Measurements from ENCODE around the gene TP53. TPM values are rescaled to one million over a fixed set of nuclear protein-coding genes. Genes with fewer than 3 reads are reported as not detected.

TP53 gene
- total RNA-seq = 10 to 100 TPM; 19.6 to 27.7 (median 25.1) TPM

DNA sequence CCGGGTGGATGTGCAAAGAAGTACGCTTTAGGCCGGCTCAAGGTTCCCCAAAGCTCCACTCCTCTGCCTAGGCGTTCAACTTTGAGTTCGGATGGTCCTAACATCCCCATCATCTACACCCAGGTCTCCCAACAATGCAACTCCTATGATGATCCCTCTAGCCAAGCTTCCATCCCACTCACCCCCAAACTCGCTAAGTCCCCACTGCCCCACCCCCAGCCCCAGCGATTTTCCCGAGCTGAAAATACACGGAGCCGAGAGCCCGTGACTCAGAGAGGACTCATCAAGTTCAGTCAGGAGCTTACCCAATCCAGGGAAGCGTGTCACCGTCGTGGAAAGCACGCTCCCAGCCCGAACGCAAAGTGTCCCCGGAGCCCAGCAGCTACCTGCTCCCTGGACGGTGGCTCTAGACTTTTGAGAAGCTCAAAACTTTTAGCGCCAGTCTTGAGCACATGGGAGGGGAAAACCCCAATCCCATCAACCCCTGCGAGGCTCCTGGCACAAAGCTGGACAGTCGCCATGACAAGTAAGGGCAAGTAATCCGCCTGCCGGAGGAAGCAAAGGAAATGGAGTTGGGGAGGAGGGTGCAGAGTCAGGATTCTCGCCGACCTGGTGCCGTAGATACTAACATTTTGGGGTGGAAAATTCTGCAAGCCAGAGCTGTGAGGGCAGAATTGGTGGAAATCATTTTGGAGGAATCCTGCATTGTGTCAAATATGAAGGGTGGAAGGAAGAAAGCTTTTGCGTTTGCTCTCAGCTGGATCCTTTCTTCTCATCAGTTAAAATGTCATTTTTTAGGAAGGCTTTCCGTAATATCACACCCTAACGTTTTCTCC lies at the start of gene TP53:
TSS of gene TP53 (minus strand) at position 419 of the 836 bp plus-strand sequence. CDS start 10,896 bp downstream, outside the sequence.
- TF ChIP-seq, protein P1, sequence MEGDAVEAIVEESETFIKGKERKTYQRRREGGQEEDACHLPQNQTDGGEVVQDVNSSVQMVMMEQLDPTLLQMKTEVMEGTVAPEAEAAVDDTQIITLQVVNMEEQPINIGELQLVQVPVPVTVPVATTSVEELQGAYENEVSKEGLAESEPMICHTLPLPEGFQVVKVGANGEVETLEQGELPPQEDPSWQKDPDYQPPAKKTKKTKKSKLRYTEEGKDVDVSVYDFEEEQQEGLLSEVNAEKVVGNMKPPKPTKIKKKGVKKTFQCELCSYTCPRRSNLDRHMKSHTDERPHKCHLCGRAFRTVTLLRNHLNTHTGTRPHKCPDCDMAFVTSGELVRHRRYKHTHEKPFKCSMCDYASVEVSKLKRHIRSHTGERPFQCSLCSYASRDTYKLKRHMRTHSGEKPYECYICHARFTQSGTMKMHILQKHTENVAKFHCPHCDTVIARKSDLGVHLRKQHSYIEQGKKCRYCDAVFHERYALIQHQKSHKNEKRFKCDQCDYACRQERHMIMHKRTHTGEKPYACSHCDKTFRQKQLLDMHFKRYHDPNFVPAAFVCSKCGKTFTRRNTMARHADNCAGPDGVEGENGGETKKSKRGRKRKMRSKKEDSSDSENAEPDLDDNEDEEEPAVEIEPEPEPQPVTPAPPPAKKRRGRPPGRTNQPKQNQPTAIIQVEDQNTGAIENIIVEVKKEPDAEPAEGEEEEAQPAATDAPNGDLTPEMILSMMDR (IDR thresholded peaks at IDR 0.05) = peak in 3 of 6 experiments; percentile 12 to 33 (median 28)
- TF ChIP-seq POLR2A (IDR thresholded peaks at IDR 0.05) = peak; percentile 64 to 74
- H3K27me3 ChIP-seq = no peaks in the 10 kb centered on the region

DNA sequence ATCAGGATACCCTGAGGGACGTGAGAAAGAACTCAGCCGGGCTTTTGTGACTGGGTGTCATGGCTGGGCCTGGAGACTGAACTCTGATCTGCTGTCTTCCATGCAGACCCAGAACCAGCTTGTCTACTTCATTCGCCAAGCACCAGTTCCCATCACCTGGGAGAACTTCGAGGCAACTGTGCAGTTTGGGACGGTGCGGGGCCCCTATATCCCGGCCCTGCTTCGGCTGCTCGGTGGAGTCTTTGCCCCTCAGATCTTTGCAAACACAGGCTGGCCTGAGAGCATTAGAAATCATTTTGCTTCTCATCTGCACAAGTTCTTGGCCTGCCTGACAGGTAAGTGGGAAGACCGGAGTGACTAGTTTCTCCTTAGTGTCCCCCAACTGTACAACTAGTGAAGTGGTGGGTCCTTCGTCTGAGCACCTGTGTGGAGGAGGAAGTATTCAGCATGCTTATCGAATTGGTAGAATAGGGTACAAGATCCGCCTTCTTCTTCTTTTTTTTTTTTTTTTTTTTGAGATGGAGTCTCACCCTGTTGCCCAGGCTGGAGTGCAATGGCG lies 45.8 kb upstream of the TP53 start:
- Histone ChIP-seq H3K27me3 (no peaks in the 10 kb centered on the region), H3K27ac (no peak overlapping the region)
- DNase-seq = no peak

More for the DNA sequence above, at the start of gene TP53:
- peak; percentile 86 to 96 (median 93) for DNase-seq
- Histone ChIP-seq H3K4me1 (peaks cover 0 to 27% (median 11%) of the 10 kb centered on the region in 4 donors), H3K9me3 (no peaks in the 10 kb centered on the region), H3K36me3 (peaks cover 0 to 4% (median 0%) of the 10 kb centered on the region in 3 donors), H3K27ac (peak within 1 kb of the TSS; percentile 93 to 98 (median 96)), H3K4me3 (peak within 1 kb of the TSS; percentile 73 to 95 (median 82))

DNA sequence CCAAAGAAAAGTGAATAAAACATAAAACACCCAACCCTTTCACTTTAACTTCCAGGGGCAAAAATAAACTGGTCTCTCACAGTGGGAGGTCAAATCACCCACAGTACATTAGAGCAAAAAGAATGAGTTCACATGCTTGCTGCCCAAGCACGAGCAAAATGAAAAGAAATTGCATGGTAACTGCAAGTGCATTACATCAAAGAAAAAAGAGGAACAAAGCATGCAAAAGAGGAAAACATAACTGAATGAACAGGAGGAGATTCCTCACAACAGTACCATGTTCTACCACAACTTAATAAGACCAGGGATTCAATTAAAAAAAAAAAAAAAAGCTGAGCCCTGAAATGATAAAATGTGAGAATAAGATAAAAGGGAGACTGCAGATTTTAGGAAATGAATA lies 42.5 kb upstream of the TP53 start:
- H3K4me1 ChIP-seq = no peaks in the 10 kb centered on the region
- H3K27ac ChIP-seq = no peak overlapping the region
- H3K4me3 ChIP-seq = no peak overlapping the region
- H3K27me3 ChIP-seq = no peaks in the 10 kb centered on the region
- no peak for DNase-seq
- H3K36me3 ChIP-seq = no peaks in the 10 kb centered on the region
- H3K9me3 ChIP-seq = no peaks in the 10 kb centered on the region
- TF ChIP-seq, protein P1 (IDR thresholded peaks at IDR 0.05) = no peak
- no peak for TF ChIP-seq POLR2A (IDR thresholded peaks at IDR 0.05)

More for the DNA sequence above, 45.8 kb upstream of the TP53 start:
- TF ChIP-seq POLR2A (IDR thresholded peaks at IDR 0.05) = no peak
- TF ChIP-seq, protein P1 (IDR thresholded peaks at IDR 0.05) = no peak
- Histone ChIP-seq H3K4me1 (no peaks in the 10 kb centered on the region), H3K36me3 (no peaks in the 10 kb centered on the region), H3K9me3 (no peaks in the 10 kb centered on the region), H3K4me3 (no peak overlapping the region)

DNA sequence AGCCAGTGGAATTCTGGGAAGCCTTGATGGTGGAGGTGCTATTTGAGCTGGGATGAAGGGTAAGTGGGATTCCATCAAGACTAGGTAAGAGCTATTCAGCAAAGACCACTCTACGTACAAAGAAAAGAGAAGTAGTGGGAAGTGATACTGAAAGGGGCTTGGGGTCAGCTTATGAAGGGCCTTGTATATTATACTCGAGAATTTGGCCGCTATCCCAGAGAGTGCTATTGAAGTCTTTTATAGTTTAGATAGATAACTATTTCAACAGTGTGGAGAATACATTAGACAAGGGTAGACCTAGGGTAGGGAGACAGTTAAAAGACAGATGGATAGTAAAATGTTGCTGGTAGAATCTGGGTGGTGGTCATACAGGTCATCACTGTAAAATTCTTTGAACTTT lies 40.6 kb upstream of the TP53 start:
- Histone ChIP-seq H3K9me3 (no peaks in the 10 kb centered on the region), H3K4me3 (no peak overlapping the region), H3K27ac (no peak overlapping the region), H3K36me3 (no peaks in the 10 kb centered on the region), H3K27me3 (no peaks in the 10 kb centered on the region), H3K4me1 (no peaks in the 10 kb centered on the region)
- TF ChIP-seq, protein P1 (IDR thresholded peaks at IDR 0.05) = no peak
- no peak for TF ChIP-seq POLR2A (IDR thresholded peaks at IDR 0.05)
- no peak for DNase-seq

DNA sequence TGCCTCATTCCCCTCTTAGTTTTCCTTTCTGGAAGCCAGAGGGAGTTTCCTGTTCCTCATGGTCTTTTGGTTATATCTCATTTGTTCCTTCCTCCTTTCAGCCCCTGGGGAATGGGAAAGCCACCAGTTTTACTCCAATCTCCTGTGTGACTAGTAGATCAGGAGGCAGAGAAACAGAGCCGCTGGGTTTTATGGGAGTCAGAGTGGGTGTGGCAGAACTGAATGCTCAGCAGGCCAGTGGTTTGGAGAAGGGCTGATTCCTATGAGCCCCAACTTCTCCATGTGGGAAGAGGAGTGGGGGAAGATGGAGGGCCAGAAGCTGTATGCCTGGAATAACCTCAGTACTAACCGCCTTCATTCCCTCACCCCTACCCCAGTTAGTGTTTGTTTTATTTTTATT lies 34.3 kb upstream of the TP53 start:
- Histone ChIP-seq H3K36me3 (no peaks in the 10 kb centered on the region), H3K4me1 (peaks cover 0 to 14% (median 9%) of the 10 kb centered on the region in 4 donors), H3K9me3 (no peaks in the 10 kb centered on the region), H3K27me3 (no peaks in the 10 kb centered on the region), H3K27ac (no peak overlapping the region), H3K4me3 (no peak overlapping the region)
- TF ChIP-seq POLR2A (IDR thresholded peaks at IDR 0.05) = no peak
- TF ChIP-seq, protein P1 (IDR thresholded peaks at IDR 0.05) = no peak
- DNase-seq = no peak

Data from Peyer's patch (tissue), 4 donors.